DND-41 (cell line): ENCODE measurements around the gene DHRS4L2.
"Not testable (repeated sequence)": the region's sequence is repeated elsewhere in the genome, so short reads cannot be mapped to it uniquely, and the experiment has no call there.

Source experiments
- ATAC-seq: fragments of 200-7000 bp; cut with Tn5 transposase; 3 replicates; pipeline ENCODE4 v1.9.1; 2021; ENCODE audit warnings: low read depth; ENCODE audit not compliant: insufficient read depth
- DNase-seq: peaks from one replicate; pipeline ENCODE4 v3.0.0-alpha.2; 2020
- H2AFZ ChIP-seq: 2 replicates; pipeline ENCODE4 v1.6.0; 2012; ENCODE audit warnings: low read depth, low read length
- H3K27ac ChIP-seq: 2 replicates; pipeline ENCODE4 v1.5.1; 2012; ENCODE audit warnings: low read length, inconsistent platforms
- H3K27me3 ChIP-seq: fragments of 200-600 bp; sonication (generic); 2 replicates; pipeline ENCODE4 v1.6.0; 2012; ENCODE audit warnings: low read length, mild to moderate bottlenecking, inconsistent platforms; ENCODE audit not compliant: insufficient read depth, poor library complexity
- H3K36me3 ChIP-seq: 2 replicates; pipeline ENCODE4 v1.5.1; 2012; ENCODE audit warnings: low read length, inconsistent platforms; ENCODE audit not compliant: insufficient read depth
- H3K4me1 ChIP-seq: 2 replicates; pipeline ENCODE4 v1.5.1; 2012; ENCODE audit warnings: mild to moderate bottlenecking, low read length; ENCODE audit not compliant: insufficient read depth
- H3K4me2 ChIP-seq: 2 replicates; pipeline ENCODE4 v1.6.0; 2012; ENCODE audit warnings: mild to moderate bottlenecking, moderate library complexity, low read length, inconsistent platforms; ENCODE audit not compliant: insufficient read depth
- H3K4me3 ChIP-seq, 2 experiments: fragments of 200-600 bp in 1 of 2; shearing (Covaris generic) in 1 of 2; 2 replicates each; pipeline ENCODE4 v1.5.1; 2012 to 2016; ENCODE audit warnings: inconsistent platforms in 2 of 2, low read length in 2 of 2, mild to moderate bottlenecking in 2 of 2, low read depth in 1 of 2, moderate library complexity in 1 of 2
- H3K79me2 ChIP-seq: 2 replicates; pipeline ENCODE4 v1.6.0; 2012; ENCODE audit warnings: low read length, inconsistent platforms; ENCODE audit not compliant: insufficient read depth
- H3K9ac ChIP-seq: 2 replicates; pipeline ENCODE4 v1.6.0; 2012; ENCODE audit warnings: low read depth, mild to moderate bottlenecking, inconsistent platforms, low read length, moderate library complexity
- H3K9me3 ChIP-seq: 2 replicates; pipeline ENCODE4 v1.5.1; 2012; ENCODE audit warnings: low read length, moderate library complexity, mild to moderate bottlenecking, inconsistent platforms; ENCODE audit not compliant: insufficient read depth, severe bottlenecking
- H4K20me1 ChIP-seq: 2 replicates; pipeline ENCODE4 v1.6.0; 2012; ENCODE audit warnings: low read length; ENCODE audit not compliant: insufficient read depth
- CTCF ChIP-seq: IDR thresholded peaks from 2 replicates; pipeline ENCODE4 v1.5.1; 2012; ENCODE audit warnings: borderline replicate concordance, low read length, moderate library complexity, mild to moderate bottlenecking; ENCODE audit not compliant: poor library complexity, severe bottlenecking; ENCODE audit errors: extremely low read depth
- EZH2 ChIP-seq: IDR thresholded peaks from 3 replicates; pipeline ENCODE4 v1.6.1; 2012; ENCODE audit warnings: borderline replicate concordance, low read depth, mild to moderate bottlenecking, moderate library complexity, low read length, inconsistent platforms; ENCODE audit not compliant: severe bottlenecking

DHRS4L2 gene

DNA sequence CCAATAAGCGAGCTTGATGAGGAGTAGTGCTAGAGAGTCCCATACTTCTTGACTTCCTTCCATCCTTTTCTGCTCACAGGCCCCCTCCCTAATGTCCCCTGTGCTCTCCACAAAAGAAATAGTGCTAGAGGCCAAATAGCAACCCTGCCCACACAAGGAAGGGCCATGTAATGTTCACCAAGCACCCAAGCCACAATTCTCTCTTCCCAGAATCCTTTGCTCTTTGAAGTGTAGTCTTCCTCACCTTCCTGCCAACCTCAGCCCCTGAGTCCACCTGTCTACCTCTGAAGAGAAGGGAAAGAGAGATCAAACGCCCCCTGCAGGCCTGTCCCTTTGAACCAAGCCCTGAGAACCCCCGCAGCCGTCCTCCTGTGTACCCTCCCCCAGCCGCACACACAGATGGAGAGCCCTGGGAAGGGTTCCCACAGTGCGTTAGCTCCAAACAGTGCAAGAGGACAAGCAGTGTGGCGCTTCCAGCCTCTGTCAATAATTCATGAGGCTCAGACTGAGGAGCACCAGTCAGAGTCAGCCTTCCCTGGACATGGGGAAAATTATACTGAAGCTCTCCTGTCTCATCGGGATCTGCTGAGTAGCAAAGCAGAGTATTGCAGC lies 37.0 kb upstream of the DHRS4L2 start:
- Histone ChIP-seq H3K36me3 (0 out of 2 replicates have a peak, but pooled peaks cover 5% of the 10 kb centered on the region), H3K4me1 (peaks cover 25% of the 10 kb centered on the region), H3K27ac (no peak overlapping the region), H2AFZ (no peak overlapping the region), H3K4me2 (no peak overlapping the region), H3K4me3 (no peak overlapping the region), H3K79me2 (peaks cover 13% of the 10 kb centered on the region), H3K27me3 (no peaks in the 10 kb centered on the region), H3K9ac (no peak overlapping the region), H4K20me1 (no peaks in the 10 kb centered on the region), H3K9me3 (peaks cover 5% of the 10 kb centered on the region)
- TF ChIP-seq EZH2 (no peak), CTCF (peak; percentile 15)
- ATAC-seq (no peak), DNase-seq (no peak)

DNA sequence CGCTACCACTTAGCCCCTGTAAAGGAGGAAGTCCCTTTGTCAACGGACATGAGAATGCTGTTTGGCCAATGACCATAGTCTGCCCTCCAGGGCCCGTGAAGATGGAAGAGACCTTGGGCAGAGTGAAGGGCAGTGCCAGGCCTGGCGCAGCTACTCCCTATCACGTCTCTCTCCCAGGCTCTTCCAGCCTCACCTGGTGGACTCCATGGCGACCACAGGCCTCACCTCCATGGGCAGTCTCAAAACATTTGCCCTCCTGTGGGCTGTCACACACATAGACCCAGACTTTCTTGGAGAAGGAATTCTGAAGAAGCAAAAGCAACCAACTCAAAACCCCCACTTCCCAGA lies 35.6 kb upstream of the DHRS4L2 start:
- peak overlapping the region; percentile 86 for H3K27ac ChIP-seq

DNA sequence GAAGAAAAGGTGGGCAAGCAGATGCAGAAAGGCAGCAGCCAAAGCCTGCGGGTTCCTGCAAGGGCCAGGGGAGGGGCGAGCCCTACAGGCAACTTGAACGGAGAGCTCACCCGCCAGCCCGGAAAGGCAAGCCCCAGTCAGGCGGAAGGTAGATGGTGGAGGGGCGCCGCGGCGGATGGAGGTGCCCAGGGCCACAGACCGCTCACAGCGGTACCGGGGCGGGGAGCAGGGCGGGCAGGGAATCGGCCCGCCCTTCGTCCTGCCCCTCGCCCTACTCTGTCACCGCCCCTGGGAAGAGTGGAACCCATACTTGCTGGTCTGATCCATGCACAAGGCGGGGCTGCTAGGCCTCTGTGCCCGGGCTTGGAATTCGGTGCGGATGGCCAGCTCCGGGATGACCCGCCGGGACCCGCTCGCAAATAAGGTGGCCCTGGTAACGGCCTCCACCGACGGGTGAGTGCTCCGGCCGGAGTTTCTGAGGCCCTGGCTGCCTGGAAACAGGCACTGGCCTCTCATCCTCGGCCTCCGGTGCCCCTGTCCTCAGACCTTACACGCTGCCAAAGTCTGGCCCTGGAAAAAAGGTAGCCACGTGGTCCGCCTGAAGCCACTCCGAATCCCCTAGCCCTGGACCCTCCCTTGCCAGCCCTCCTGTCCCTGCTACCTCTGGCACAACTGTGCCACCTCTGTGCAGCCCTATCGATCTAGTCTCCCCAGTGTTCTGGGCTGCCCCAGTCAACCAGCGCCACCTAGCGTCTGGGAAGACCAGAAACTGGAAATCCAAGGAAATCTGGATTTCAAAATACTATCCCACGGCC lies 35.1 kb upstream of the DHRS4L2 start, which contains the start of gene DHRS4:
TSS of gene DHRS4 (plus strand) at position 307 of the 815 bp plus-strand sequence. CDS start at position 326, 19 bp downstream.
- peak within 1 kb of the TSS; percentile 86 for H3K27ac ChIP-seq
- ATAC-seq: peak; percentile 95
- TF ChIP-seq CTCF: peak; percentile 86
- TF ChIP-seq EZH2: no peak

More for the DNA sequence above, 35.6 kb upstream of the DHRS4L2 start:
- H3K36me3 ChIP-seq, ATAC-seq, H3K27me3 ChIP-seq, H3K9me3 ChIP-seq, H4K20me1 ChIP-seq, DNase-seq: not testable (repeated sequence)
- Histone ChIP-seq H3K9ac (peak overlapping the region; percentile 95), H3K4me2 (peak overlapping the region; percentile 80), H3K79me2 (peaks cover 13% of the 10 kb centered on the region), H3K4me1 (peaks cover 25% of the 10 kb centered on the region), H2AFZ (peak overlapping the region; percentile 90; the same call in 1 of the 2 replicates), H3K4me3 (peak overlapping the region; percentile 87 to 96; a peak in 3 of 4 replicates)

DNA sequence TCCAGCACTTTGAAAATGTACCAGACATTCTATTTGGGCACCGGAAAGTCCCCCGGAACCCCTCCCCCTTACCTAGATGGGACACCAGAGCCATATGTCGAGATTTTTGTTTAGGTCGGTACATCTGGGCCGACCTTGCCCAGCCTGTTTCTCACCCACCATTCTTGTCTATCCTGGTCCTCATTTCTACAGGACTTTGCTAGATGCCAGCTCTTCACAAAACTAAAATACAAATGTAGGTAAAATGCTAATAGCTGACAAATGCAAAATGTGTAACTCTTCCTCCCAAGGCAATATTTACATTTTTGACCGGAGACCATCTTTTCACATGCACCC lies 34.5 kb upstream of the DHRS4L2 start:
- H3K36me3 ChIP-seq, H4K20me1 ChIP-seq, H3K9me3 ChIP-seq, H3K27me3 ChIP-seq, DNase-seq: not testable (repeated sequence)
- Histone ChIP-seq H2AFZ (peak overlapping the region; percentile 90), H3K4me2 (peak overlapping the region; percentile 80), H3K4me3 (peak overlapping the region; percentile 87 to 96), H3K27ac (peak overlapping the region; percentile 86), H3K9ac (peak overlapping the region; percentile 95), H3K4me1 (peaks cover 25% of the 10 kb centered on the region), H3K79me2 (peaks cover 13% of the 10 kb centered on the region)
- peak; percentile 17 for ATAC-seq

More for the DNA sequence above, 35.1 kb upstream of the DHRS4L2 start, which contains the start of gene DHRS4:
- peaks cover 5% of the 10 kb centered on the region for H3K9me3 ChIP-seq
- H3K27me3 ChIP-seq: no peaks in the 10 kb centered on the region
- DNase-seq: peak; percentile 88
- peak within 1 kb of the TSS; percentile 95 for H3K9ac ChIP-seq
- H3K4me3 ChIP-seq: peak within 1 kb of the TSS; percentile 87 to 96
- peaks cover 25% of the 10 kb centered on the region for H3K4me1 ChIP-seq
- H3K79me2 ChIP-seq: peaks cover 13% of the 10 kb centered on the region
- H2AFZ ChIP-seq: peak within 1 kb of the TSS; percentile 90
- H3K36me3 ChIP-seq: 0 out of 2 replicates have a peak, but pooled peaks cover 5% of the 10 kb centered on the region
- no peaks in the 10 kb centered on the region for H4K20me1 ChIP-seq
- H3K4me2 ChIP-seq: peak within 1 kb of the TSS; percentile 80

DNA sequence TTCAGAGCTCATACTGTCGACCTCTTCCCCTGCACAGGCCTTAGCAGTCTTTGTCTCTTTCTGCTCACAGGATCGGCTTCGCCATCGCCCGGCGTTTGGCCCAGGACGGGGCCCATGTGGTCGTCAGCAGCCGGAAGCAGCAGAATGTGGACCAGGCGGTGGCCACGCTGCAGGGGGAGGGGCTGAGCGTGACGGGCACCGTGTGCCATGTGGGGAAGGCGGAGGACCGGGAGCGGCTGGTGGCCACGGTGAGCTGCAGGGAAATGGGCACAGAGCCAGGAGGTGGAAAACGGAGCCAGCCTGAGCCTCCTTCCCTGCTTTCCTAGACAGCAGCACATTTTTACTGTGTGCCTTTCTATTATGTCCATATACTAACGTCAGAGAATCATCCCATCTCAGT lies 33.8 kb upstream of the DHRS4L2 start:
- not testable (repeated sequence) for H3K9me3 ChIP-seq, H3K9ac ChIP-seq, H3K36me3 ChIP-seq, H2AFZ ChIP-seq, DNase-seq, H3K27ac ChIP-seq, H3K27me3 ChIP-seq, ATAC-seq, H4K20me1 ChIP-seq
- Histone ChIP-seq H3K4me1 (peaks cover 25% of the 10 kb centered on the region), H3K4me2 (peak overlapping the region; percentile 80), H3K79me2 (peaks cover 13% of the 10 kb centered on the region), H3K4me3 (0 out of 4 replicates have a peak overlapping the region, but pooled peaks of 1 of the 2 experiments have one; percentile 96)

- H3K36me3 ChIP-seq, H4K20me1 ChIP-seq, H3K9ac ChIP-seq, H3K4me2 ChIP-seq, H3K27ac ChIP-seq, H3K4me3 ChIP-seq, DNase-seq, H2AFZ ChIP-seq, ATAC-seq, H3K9me3 ChIP-seq, H3K27me3 ChIP-seq: not testable (repeated sequence)
- peaks cover 13% of the 10 kb centered on the region for H3K79me2 ChIP-seq
- H3K4me1 ChIP-seq: peaks cover 25% of the 10 kb centered on the region
Measured at GRCh38 chr14:23955811-23956210, 32.9 kb upstream of the DHRS4L2 start.
